RKO (cell line): ENCODE data around the gene SPANXN5.
A peak's percentile ranks its signal among the peaks of the same experiment; 100 is the strongest.
"Not testable (repeated sequence)": the region's sequence is repeated elsewhere in the genome, so short reads cannot be mapped to it uniquely, and the experiment has no call there.

Experiments used
- DNase-seq: peaks from one replicate; pipeline ENCODE4 v3.0.0-alpha.2; 2016; ENCODE audit warnings: low spot score

Gene SPANXN5, protein sequence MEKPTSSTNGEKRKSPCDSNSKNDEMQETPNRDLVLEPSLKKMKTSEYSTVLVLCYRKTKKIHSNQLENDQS

DNA sequence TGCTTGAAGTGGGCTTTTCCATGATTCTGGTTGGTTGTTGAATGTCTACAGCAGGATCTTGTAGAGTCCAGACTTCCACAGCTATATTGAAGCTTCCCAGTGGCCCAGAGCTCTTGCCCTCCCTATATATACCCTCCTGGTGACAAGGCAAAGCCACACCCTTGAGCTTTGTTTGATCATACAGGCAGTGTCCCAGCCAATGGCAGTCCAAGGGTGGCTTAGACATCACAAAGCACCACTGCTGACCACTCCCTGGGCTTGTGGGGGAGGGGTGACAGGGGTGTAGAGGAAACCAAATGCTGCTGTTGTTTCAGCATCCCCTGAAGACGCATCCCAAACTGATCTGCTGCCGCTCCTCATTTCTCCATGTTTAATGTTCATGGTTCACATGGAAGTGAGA, at the start of gene SPANXN5:
TSS of gene SPANXN5 (minus strand) at position 101 of the 400 bp plus-strand sequence. CDS start at position 22, 79 bp downstream.
- not testable (repeated sequence) for DNase-seq

DNA sequence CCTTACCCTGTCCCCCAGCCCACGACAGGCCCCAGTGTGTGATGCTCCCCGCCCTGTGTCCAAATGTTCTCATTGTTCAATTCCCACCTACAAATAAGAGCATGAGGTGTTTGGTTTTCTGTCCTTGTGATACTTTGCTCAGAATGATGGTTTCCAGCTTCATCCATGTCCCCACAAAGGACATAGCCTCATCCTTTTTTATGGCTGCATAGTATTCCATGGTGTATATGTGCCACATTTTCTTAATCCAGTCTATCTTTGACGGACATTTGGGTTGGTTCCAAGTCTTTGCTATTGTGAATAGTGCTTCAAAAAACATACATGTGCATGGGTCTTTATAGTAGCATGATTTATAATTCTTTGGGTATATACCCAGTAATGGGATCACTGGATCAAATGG, 46.4 kb upstream of the SPANXN5 start:
- DNase-seq, result not testable (repeated sequence)

DNA sequence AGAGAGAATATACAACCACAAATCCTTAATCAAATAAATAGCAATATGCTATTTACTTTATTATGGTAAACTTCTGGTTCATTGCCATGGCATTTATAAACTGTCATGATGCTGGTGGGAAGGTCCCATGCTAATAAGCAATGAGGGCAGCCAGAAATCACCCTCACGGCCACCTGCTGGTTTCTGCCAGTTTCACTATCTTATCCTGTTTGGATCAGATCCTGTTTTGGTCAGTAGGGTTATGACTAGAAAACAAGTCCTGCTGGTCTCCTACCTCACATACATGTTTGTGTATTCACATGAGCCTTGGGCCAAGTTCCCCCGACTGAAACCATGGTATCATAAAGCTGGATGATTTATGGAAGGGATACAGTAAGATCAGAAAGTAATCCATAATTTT, 41.9 kb upstream of the SPANXN5 start:
- peak; percentile 4 for DNase-seq

DNA sequence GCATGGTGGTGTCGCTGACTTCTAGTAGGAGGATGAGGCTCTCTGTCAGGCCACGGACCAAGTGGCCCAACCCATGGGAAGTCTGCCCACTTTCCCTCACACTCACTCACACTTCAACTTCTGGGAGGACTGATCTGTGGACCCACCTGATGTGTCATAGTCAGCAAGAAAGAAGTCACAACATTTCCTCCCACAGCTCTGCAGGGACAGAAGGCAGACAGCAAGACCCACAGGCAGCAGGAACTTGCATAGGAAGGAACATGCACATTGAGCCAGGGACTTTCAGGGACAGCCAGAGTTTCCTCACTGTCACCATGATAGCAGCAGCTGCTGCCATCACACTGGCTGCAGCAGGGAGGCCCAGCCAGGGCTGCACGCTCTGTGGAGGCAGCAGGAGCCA, 33.3 kb upstream of the SPANXN5 start:
- no peak for DNase-seq

DNA sequence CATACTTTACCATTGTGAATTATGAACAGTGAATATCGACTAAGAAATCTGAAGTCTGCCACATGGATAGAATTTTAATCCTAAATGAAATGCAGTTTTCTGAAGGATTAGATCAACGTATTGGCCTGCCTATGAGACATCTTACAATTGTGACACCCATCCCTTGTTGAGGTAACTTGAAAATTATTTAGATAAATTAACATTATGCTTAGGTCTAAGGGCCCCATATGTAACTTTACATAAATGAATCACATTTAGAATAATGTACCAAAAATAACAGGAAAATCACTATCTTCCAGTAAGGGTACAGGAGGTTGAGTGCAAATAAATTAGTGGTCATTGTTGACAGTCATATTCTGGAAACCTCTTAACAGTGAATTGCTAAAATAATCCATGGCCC, 27.4 kb upstream of the SPANXN5 start:
- no peak for DNase-seq

DNA sequence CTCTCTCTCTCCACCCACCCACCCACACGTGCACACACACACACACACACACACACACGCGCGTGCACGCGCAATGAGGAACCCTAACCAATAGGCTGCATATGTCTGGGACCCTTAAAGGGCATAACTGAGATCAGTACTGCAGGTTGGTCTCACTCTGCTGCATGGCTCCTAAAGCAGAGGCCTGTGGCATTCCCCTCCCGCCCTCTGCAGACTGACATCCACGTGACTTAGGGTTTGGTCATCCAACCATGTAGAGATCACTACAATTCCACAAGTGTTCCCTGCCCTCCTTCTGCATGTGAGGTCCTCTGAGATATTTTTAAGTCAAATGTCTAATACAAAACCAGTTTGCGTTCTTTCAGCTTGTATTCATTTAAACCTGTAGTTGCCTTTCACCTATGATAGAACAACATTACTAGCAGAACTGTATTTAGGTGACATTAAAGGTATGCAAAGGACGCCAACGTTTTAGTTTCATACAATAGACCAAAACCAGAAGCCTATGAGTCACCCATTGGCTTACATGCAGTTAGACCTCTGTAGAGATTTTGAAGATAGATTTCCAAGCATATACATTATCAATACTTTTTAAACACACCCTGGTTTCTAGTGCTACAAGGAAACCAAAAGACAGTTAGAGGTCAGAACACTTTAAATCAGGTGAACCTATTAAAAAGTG, 24.0 kb upstream of the SPANXN5 start:
- no peak for DNase-seq

DNA sequence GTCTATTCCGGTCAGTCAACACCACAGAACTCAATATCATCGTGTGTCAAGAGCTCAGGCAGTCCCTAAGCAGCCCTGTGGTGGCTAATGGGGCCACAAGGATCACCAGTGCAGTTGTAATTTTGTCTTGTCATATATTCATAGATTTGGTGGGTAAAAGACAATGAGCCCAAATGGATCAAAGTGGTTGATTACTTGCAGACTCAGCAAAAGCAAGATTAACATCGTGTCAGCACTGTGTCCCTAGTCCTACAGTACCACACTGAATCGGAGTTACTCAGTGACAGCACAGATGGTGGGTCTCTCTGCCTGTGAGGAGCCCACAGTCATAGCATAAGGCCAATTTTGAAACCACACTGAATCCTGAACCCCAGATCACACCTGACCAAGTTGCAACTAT, 22.6 kb upstream of the SPANXN5 start:
- no peak for DNase-seq

DNA sequence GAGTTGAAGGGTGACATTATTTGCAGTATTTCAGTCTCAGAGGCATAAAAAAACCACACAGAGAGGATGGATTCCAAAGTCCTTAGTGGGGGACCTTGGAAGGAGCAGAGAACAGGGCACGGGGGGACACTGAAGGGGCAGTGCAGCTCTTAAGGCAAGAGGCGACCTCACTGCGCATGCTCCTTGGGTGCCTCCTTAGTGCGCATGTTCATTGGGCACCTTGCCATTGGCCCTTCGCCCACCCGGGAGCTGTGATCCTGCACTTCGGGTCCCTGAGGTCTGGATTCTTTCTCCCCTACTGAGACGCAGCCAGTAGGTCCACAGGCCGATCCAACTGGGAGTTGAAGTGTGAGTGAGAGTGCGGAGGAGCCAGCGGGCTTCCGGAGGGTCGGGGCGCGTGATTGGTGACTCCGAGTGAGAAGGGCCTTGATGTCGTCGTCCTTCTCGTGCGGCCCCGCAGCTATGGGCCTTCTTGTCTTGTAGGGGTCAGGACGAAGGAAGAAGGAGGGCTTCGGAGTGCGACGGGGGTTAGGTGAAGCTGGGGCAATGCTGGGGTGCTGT, 13.9 kb upstream of the SPANXN5 start, which contains the start of gene XAGE5:
TSS of gene XAGE5 (plus strand) at position 223 of the 561 bp plus-strand sequence. CDS start 1,280 bp downstream, outside the sequence.
- no peak for DNase-seq

DNA sequence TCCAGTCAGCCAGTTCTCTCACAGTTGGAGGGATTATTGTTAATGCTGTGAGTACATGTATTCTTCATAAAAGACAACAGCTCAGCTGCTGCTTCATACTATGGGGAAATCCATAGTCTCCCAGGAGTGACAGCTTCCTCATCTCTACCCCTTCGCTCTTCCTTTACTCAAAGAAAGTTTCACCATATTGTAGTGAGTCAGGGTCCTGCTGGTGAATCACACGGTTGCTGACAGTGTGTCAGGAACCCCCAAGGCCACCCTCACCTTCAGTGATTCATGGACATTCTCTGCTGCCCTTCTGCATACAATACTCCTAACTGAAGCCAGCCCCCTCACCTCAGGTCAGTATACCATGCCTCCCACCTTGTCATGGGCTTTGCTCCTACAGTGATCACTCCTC, 7.6 kb upstream of the SPANXN5 start:
- DNase-seq, result not testable (repeated sequence)

DNA sequence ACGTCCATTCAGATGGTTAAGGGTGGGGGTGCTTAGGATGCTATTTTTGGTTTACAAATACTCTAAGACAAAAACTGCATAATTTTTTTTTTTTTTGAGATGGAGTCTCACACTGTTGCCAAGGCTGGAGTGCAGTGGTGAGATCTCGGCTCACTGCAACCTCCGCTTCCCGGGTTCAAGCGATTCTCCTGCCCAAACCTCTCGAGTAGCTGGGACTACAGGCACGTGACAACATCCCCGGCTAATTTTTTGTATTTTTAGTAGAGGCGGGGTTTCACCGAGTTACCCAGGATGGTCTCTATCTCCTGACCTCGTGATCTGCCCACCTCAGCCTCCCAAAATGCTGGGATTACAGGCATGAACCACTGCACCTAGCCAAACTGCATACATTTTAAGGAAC, 23.7 kb downstream of the SPANXN5 start:
- DNase-seq, result not testable (repeated sequence)

DNA sequence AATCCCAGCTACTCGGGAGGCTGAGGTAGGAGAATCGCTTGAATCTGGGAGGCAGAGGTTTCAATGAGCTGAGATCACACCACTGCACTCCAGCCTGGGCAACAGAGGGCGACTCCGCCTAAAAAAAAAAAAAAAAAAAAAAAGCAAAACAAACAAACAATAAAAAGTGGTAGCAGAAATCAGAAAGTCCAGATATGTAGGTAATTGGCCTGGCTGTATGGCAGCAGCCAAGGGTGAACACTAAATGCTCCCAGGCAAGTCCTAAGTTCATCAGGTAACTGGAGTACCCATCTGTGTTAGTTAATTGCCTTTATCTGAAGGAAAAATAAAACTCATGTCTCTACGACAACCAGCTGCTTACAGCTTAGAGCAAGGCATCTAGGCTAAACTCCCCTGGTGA, 31.2 kb downstream of the SPANXN5 start:
- not testable (repeated sequence) for DNase-seq

DNA sequence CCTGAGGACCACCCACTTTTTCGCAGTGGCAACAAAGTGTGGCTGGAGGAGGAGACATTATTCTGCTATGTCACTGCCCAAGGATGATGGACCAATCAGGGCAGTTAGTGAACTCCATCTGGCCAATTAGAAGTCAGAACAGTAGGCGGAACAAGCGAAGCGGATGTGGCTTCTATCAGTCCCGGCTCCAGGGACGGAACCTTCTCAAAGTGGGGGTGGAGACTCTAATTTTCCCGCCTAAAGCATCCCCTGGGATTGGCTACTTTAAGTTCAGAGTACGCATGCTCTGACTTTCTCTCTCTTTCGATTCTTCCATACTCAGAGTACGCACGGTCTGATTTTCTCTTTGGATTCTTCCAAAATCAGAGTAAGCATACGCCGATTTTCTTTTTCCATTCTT, 46.3 kb downstream of the SPANXN5 start, which contains the start of gene SSX2B:
TSS of gene SSX2B (plus strand) at position 301 of the 400 bp plus-strand sequence. CDS start 1,429 bp downstream, outside the sequence.
- not testable (repeated sequence) for DNase-seq
